Measurements from ENCODE around the gene PSMG4. TPM values are rescaled to one million over a fixed set of nuclear protein-coding genes. Genes with fewer than 3 reads are reported as not detected.

Gene PSMG4
- total RNA-seq, 2 experiments from 2014 or later: 12.3 to 12.8 TPM

- peaks cover 49% of the 10 kb centered on the region for H3K27me3 Mint-ChIP-seq
- no peak overlapping the region for H3K27ac ChIP-seq (ENCODE audit: low read depth in 1 of 2, low read length in 2 of 2)
- H3K4me3 ChIP-seq (ENCODE audit: low read length): no peak overlapping the region
- intact Hi-C loops (cut with DNase I, micrococcal nuclease): loop anchor here in 1 of 2 experiments (5.0 kb wide), 1 partner anchor 55 kb away; no protein-coding TSS in a partner anchor
- no peak for DNase-seq
- no peaks in the 10 kb centered on the region for H3K36me3 ChIP-seq (ENCODE audit: insufficient read depth, low read length)
- H3K36me3 Mint-ChIP-seq (ENCODE audit: low read depth): no peaks in the 10 kb centered on the region
- TF ChIP-seq, protein P1, sequence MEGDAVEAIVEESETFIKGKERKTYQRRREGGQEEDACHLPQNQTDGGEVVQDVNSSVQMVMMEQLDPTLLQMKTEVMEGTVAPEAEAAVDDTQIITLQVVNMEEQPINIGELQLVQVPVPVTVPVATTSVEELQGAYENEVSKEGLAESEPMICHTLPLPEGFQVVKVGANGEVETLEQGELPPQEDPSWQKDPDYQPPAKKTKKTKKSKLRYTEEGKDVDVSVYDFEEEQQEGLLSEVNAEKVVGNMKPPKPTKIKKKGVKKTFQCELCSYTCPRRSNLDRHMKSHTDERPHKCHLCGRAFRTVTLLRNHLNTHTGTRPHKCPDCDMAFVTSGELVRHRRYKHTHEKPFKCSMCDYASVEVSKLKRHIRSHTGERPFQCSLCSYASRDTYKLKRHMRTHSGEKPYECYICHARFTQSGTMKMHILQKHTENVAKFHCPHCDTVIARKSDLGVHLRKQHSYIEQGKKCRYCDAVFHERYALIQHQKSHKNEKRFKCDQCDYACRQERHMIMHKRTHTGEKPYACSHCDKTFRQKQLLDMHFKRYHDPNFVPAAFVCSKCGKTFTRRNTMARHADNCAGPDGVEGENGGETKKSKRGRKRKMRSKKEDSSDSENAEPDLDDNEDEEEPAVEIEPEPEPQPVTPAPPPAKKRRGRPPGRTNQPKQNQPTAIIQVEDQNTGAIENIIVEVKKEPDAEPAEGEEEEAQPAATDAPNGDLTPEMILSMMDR (IDR thresholded peaks at IDR 0.05): no peak
- H3K27me3 ChIP-seq (ENCODE audit: control insufficient read depth in 1 of 2, insufficient read depth in 2 of 2, low read length in 2 of 2): peaks cover 26 to 28% of the 10 kb centered on the region in 2 experiments
- peaks cover 12% of the 10 kb centered on the region for H3K4me1 Mint-ChIP-seq (ENCODE audit: low read depth)
- no peak overlapping the region for H3K4me3 Mint-ChIP-seq
- ATAC-seq (ENCODE audit: poor library complexity): no peak
- no peaks in the 10 kb centered on the region for H3K9me3 Mint-ChIP-seq
- H3K27ac Mint-ChIP-seq: no peak overlapping the region
- ChIA-PET POLR2A (no interaction called here), CTCF (interaction anchor here (0.6 kb wide), 1 partner anchor 29 kb away, joined by 3 read pairs; no protein-coding TSS in a partner anchor)
- H3K4me1 ChIP-seq (ENCODE audit: insufficient read depth, low read length): peaks cover 13% of the 10 kb centered on the region
- peaks cover 0 to 8% of the 10 kb centered on the region in 2 experiments for H3K9me3 ChIP-seq (ENCODE audit: control insufficient read depth in 1 of 2, insufficient read depth in 1 of 2, low read length in 2 of 2)
Observed at GRCh38 chr6:3222506-3223038, 36.2 kb upstream of the PSMG4 start.

GRCh38 chr6:3226042-3226441, 32.7 kb upstream of the PSMG4 start:
- Histone ChIP-seq H3K36me3 (ENCODE audit: insufficient read depth, low read length) (no peaks in the 10 kb centered on the region), H3K27me3 (ENCODE audit: control insufficient read depth in 1 of 2, insufficient read depth in 2 of 2, low read length in 2 of 2) (peaks cover 46 to 49% of the 10 kb centered on the region in 2 experiments), H3K4me3 (ENCODE audit: low read length) (no peak overlapping the region), H3K27ac (ENCODE audit: low read depth in 1 of 2, low read length in 2 of 2) (no peak overlapping the region), H3K4me1 (ENCODE audit: insufficient read depth, low read length) (peaks cover 42% of the 10 kb centered on the region), H3K9me3 (ENCODE audit: control insufficient read depth in 1 of 2, insufficient read depth in 1 of 2, low read length in 2 of 2) (peaks cover 0 to 32% of the 10 kb centered on the region in 2 experiments)
- ATAC-seq (ENCODE audit: poor library complexity) (no peak), DNase-seq (no peak)
- TF ChIP-seq, protein P1 (IDR thresholded peaks at IDR 0.05): no peak
- Mint-ChIP-seq H3K9me3 (no peaks in the 10 kb centered on the region), H3K4me1 (ENCODE audit: low read depth) (peaks cover 42% of the 10 kb centered on the region), H3K27ac (no peak overlapping the region), H3K27me3 (peaks cover 62% of the 10 kb centered on the region), H3K36me3 (ENCODE audit: low read depth) (no peaks in the 10 kb centered on the region), H3K4me3 (no peak overlapping the region)
- POLR2A ChIA-PET: no interaction called here
- intact Hi-C loops (cut with DNase I, micrococcal nuclease): loop anchor here in 1 of 2 experiments (5.0 kb wide), 1 partner anchor 64 kb away; no protein-coding TSS in a partner anchor
- CTCF ChIA-PET: no interaction called here

DNA sequence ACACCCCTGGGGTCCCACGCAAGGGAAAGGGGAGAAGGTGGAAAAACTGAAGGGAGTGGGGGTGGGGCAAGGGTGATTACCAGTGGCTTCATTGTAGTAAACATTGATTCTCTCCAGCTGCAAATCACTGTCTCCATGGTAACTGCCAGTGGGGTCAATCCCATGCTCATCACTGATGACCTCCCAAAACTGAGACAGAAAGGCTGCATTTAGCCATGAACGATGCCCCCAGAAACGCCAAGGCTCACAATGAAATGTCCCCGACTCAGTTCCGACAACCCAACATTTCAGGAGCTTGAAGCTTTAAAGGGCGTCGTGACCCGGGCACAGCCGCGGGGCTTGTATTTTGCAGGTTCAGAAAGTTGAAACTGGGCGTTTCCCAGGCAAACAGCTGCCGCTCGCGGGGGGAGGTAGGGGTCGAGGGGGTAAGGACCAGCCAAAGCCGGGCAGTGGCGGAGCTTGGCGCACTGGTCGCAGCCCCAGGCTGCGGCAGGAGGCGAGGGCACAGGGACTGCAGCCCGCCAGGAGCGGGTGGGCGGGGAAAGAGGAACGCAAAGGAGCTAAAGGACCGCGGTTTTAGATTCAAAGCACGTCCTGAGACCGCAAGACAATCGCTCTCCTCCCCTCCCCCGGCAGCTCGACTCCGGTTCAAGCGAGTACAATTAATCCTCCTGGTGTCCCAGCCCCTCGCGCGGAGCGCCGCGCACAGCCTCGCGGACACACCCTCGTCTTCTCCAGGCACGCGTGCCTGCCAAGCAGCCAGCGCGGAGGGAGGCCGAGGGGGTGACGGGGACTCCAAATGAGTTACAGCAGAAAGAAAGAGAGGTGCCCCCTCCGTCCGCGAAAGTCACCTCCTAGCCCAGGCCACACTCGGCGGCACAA, 32.0 kb upstream of the PSMG4 start:
- no peaks in the 10 kb centered on the region for H3K9me3 Mint-ChIP-seq
- intact Hi-C loops (cut with DNase I, micrococcal nuclease): loop anchor here in 1 of 2 experiments (5.0 kb wide), 1 partner anchor 64 kb away; no protein-coding TSS in a partner anchor
- H3K27me3 Mint-ChIP-seq: peaks cover 69% of the 10 kb centered on the region
- TF ChIP-seq, protein P1 (IDR thresholded peaks at IDR 0.05): no peak
- H3K4me1 Mint-ChIP-seq (ENCODE audit: low read depth): peaks cover 49% of the 10 kb centered on the region
- peak overlapping the region; percentile 30 for H3K4me3 ChIP-seq (ENCODE audit: low read length)
- ChIA-PET POLR2A (no interaction called here), CTCF (no interaction called here)
- peaks cover 0 to 39% of the 10 kb centered on the region in 2 experiments for H3K9me3 ChIP-seq (ENCODE audit: control insufficient read depth in 1 of 2, insufficient read depth in 1 of 2, low read length in 2 of 2)
- H3K36me3 ChIP-seq (ENCODE audit: insufficient read depth, low read length): no peaks in the 10 kb centered on the region
- H3K4me1 ChIP-seq (ENCODE audit: insufficient read depth, low read length): peaks cover 49% of the 10 kb centered on the region
- peak; percentile 26 for ATAC-seq (ENCODE audit: poor library complexity)
- no peaks in the 10 kb centered on the region for H3K36me3 Mint-ChIP-seq (ENCODE audit: low read depth)
- no peak overlapping the region for H3K27ac ChIP-seq (ENCODE audit: low read depth in 1 of 2, low read length in 2 of 2)
- H3K27me3 ChIP-seq (ENCODE audit: control insufficient read depth in 1 of 2, insufficient read depth in 2 of 2, low read length in 2 of 2): peaks cover 53% of the 10 kb centered on the region in 2 experiments
- DNase-seq: peak in 5 of 14 experiments; percentile 14 to 44 (median 36)
- peak overlapping the region; percentile 79 for H3K4me3 Mint-ChIP-seq
- no peak overlapping the region for H3K27ac Mint-ChIP-seq
